D341Med (cell line): ENCODE data around the gene SPATA20.
A peak's percentile ranks its signal among the peaks of the same experiment; 100 is the strongest.

ENCODE experiments used
- DNase-seq: peaks from one replicate; pipeline ENCODE4 v3.0.0; 2012; ENCODE audit warnings: low spot score

SPATA20 gene

DNA sequence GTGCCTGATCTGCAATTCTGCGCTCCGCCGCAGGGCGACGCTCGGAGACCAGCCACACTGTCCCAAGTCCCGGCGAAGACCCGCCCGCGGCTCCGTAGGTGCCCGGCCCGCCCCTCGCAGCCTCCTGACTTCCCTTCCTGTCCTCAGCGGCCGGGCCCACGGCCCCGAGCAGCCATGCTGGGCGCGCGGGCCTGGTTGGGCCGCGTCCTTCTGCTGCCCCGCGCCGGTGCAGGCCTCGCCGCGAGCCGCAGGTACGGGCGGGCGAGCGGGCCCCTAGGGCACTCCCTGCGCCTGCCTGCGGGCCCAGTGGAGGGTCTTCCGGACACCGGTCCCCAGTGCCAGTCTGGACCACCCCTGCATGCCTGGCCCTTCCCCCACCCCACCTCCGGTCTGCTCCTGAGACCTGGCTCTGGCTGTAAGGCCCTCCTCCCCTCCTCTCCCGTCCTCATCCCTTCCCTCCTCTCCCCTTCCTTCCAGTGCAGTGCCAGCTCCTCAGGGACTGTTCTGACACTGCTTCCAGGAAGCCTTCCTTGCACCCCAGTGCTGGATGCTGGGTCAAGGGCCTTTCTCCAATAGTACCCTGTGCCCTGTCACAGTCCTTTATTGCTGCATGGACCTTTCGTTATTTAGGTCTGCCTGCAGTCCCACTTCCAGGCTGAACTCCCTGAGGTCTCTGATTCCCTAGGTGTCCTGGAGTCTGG is at the start of gene SPATA20:
SPATA20 (plus strand) TSS at position 140 of the 701 bp plus-strand sequence; CDS start at position 175, 35 bp downstream.
- peak; percentile 95 for DNase-seq

DNA sequence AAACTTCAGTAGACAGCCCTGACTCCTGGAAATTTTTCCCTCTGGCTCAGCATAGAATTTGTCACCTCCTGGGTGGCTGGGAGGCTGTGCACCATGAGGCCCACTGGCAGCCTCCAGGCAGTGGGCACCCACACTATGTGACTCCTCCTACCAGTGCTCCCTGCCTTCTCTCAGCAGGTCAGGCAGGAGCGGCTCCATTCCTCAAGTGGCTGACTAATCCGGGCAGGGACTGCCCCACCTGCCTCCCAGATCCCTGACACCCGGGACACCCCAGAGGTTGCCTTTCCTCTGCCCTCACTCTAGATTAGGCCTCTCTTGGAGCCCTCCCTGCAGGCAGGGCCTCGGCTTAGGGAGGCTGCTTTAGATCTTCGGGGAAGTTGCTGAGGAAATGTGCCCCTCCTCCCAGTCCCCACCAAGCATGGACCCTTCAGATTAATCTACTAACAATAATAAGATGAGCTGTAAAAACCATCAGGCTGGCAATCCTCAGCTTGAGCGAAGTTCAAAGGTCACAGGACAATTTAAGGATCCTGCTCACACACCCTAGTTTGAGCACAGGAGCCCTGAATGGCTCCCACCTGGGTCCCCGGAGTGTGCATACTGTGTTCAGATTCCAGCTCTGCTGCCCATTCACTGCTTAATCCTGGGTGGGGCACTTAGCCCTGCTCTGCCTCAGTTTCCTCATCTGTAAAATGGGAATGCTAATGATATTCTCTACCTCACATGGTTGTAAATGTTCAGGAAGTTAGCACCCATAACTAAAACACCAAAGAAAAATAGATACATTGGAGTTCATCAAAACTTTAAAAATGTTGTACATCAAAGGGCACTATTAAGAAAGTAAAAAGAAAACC is 48.7 kb upstream of the SPATA20 start:
- DNase-seq = no peak

DNA sequence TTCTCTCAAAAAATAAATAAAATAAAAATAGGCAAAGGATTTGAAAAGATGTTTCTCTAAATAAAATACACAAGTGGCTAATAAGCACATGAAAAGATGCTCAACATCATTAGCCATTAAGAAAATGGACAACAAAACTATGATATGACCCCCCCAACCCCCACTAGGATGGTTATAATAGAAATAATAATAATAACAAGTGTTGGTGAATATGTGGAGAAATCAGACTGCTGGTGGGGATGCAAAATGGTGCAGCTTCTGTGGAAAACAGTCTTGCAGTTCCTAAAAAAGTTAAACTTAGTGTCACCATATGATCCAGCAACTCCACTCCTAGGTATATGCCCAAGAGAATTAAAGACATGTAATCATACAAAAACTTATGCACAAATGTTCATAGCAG is 47.7 kb upstream of the SPATA20 start:
- no peak for DNase-seq

GRCh38 chr17:50499721-50500120 is 47.3 kb upstream of the SPATA20 start:
- DNase-seq = no peak

- DNase-seq = no peak
Measured at GRCh38 chr17:50501054-50501453, 45.9 kb upstream of the SPATA20 start.

GRCh38 chr17:50502301-50502990 is 44.5 kb upstream of the SPATA20 start:
- DNase-seq = peak; percentile 73

DNA sequence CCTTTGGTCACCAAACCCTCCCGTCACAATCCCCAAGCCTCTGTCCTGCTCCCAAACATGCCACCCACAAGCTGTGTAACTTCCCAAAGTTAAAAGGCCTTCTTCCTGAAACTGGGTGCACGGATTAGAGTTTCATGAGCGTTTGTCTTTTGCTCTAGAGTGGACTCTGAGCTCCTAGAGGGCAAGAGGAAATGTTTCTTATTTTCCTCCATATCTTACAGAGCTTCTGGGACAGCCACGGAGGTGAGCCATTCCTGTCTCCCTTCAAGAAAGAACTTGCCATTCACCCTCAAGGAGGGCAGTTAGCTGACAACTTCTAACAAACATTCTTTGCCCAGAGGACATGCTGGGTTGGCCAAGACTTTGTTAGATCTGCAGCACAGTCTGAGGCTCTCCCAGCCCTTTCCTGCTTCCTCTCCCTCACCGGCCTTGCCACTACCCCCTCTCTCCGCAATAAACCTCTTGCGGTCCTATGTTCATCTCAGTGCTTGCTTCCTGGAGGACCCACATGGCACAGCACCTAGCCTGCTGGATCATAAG is 41.3 kb upstream of the SPATA20 start:
- DNase-seq = no peak

DNA sequence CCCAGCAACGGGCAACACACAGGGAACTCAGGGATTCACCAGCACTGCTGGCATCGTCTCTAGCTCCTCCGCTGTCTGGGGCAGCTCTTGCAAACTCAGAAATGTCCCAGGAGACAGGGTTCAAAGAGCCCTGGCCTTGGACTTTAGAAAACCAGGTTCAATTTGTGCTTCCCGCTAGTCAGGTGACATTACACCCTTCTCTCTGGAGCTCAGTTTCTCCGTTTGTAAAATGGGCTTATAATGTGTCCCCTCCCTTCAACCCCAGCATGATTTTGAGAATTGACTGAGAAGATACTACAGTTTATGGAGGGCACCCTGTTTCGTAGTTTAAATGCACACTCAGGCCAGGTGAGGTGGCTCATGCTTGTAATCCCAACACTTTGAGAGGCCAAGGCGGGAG is 40.7 kb upstream of the SPATA20 start:
- no peak for DNase-seq

DNA sequence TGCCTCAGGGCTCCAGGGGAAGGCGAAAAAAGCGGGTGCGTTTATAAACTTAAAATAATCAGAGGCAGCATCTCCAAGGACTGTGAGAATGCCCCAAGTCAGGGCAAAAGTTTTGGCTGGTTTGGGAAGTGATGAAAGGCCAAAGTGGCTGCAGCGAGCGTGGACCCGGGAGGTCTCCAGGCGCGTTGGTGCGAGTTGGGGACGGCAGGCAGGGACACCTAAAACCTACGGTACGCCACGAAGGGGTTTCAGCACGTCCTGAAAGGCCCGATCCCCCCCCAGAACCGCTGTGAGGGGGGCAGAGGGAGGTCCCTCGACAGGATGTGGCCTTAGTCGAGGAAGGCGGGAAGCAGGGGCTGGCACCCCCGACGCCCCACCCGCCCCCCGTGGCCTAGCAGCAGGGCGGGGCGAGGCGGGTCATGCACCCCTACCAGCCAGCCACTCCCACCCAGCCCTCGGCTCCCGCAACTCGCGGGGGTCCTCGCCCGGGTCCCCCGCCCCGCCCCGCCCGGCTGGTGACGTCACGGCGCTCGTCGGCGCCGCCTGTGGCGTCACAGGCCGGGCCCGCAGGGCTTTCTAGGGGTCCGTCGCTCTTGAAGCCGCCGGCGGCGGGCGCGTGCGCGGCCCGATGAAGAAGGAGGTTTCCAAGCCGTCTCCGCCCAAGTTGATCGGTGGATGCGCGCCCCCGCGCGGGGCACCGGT is 39.0 kb upstream of the SPATA20 start, which contains the start of gene MYCBPAP:
MYCBPAP (plus strand) TSS at position 569 of the 702 bp plus-strand sequence. CDS start 236 bp downstream, outside the sequence.
- DNase-seq = no peak

- DNase-seq = no peak
Measured at GRCh38 chr17:50508573-50509460, 38.2 kb upstream of the SPATA20 start.

- DNase-seq = no peak
Measured at GRCh38 chr17:50511058-50511457, 35.9 kb upstream of the SPATA20 start.

DNA sequence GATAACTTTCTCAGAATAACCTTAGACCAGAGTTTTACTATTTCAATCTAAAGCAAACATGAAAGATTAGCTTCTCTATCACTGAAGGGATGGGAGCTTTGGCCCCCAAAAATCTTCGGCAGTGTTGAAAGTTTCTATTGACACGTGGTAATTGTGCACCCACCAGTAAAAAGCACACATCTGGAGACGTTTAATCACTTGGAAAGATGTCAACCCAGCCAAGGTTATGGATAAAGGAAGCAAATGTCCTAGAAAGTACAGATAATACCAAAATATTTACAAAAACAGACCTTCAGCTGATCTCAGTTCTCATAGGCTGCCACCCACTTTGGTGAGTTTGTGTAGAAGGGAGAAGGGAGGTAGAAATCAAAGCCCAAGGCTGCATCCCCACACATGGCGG is 33.5 kb upstream of the SPATA20 start:
- DNase-seq = no peak

DNA sequence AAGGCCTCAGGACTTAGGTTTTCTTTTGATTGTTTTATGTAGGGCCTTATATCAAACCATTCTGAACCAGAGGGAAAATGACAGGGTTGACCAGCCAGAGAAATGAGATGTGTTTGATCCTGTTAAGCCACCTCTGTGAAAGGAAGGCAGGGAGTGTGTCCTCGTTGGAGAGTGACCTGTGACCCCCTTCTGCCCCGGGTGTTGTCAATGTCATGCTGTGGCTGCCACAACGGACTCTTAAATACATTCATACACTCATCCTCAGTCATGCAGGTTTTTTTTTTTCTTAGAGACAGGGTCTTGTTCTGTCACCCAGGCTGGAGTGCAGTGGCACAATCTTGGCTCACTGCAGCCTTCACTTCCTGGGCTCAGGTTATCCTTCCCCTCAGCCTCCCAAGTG is 32.6 kb upstream of the SPATA20 start:
- no peak for DNase-seq

DNA sequence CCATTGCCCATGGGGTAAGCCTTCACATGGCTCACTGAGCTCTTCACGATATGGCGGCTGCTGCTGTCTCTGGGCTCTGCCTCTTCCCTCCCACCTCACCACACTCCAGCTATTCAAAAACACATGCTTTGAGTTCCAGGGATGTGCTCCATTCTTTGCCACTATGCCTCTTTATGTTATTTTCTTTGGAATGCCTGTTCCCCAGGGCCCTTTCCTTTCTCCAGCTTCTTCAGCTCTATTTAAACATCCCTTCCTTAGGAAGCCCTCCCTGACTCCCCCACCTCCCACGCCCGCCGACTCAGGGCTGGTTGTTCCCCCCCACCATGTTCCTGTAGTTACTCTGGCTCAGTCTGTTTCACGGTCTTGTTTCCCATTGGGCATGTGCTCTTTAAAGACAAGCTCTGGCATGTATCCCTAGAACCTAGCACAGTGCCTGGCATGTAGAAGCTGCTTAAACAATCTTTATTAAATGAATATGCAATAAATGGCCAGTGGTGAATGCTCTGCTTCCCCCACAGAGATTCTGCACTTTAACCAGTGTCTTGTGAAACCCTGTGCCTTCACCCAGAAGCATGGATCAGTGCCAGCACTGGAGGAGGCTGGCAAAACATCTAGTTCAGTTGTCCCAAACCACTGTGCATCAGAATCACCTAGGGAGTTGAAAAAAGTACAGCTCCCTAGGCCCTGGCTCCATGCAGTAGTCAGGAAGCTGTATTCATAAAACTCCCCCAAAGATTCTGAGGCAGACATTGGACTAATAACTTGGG is 31.9 kb upstream of the SPATA20 start:
- DNase-seq = no peak

DNA sequence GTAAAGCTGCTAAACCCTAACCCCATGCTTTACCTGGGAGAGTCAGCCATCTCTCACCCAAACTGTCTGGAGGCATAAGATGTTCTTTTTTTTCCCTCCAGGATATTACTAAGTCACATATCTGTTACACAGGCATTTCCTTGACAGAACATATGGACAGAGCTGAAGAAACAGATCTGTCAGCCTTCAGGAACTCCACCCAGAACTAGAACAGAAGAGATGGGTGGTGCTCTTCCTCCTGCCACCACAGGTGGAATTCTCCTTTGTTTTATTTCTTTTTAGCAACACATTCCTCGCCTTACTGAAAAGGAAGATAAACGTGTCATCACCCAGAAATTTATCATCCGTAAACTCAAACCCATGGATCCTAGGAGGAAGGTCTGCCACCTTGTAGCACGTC is 30.0 kb upstream of the SPATA20 start:
- no peak for DNase-seq

- no peak for DNase-seq
Measured at GRCh38 chr17:50517504-50518383, 29.2 kb upstream of the SPATA20 start.

DNA sequence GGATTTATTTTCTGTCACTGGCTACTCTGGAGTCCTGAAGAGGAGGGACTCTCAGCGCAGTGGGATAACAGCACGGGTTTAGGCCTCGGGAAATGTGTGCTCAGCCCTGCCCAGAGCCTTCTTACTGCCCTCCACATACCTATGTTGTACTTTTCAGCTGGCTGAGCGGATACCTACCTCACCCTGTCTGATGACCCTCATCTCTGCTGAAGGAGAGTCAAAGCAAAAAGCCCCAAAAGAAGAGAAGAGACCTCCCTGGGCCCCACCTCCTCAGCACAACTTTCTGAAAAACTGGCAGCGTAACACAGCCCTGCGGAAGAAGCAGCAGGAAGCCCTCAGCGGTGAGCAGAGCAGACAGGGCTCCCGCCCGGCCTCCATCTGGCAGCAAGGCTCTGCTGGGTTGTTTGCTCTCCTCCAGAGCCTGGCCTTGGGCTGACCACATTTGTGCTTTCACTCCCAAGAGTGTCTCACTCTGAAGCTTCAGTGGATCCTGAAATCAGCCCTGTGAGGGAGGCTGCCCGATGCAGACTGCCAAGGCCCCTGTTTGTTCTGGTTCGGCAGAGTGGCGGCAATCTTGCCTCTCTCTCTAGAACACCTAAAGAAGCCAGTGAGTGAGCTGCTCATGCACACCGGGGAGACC is 28.5 kb upstream of the SPATA20 start:
- DNase-seq = no peak

DNA sequence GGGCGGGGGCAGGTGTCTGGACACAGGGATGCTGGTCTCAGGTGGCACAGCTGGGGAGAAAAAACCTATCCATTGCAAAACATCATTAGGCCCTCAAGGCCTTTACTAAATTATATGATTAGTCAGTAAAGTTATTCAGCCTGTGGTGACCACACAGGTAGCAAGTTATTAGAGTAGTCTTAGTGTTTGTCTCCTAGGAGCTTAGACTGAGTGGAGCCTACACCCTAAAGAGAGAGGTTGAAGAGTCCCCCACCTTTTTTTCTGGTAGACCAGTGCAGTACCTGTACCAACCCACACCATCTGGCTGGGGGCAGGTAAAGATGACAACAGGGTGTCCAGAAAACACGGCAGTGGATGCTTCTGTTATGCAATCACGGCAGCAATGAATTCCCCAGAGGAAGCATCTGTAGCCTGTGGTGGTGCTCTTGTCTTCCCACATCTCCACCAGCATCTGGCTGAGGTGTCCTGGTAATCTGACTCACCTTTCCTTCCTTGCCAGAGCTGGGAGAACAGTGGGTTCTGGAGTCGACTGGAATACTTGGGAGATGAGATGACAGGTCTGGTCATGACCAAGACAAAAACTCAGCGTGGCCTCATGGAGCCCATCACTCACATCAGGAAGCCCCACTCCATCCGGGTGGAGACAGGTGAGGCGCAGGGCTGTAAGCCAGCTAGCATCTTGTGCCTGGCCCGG is 27.7 kb upstream of the SPATA20 start:
- DNase-seq = no peak
